Coronary artery (tissue), 2 donors: ENCODE data around the gene STK16.

Experiments used
- DNase-seq: peaks from one replicate; pipeline ENCODE4 v3.0.0-alpha.2; 2017; ENCODE audit warnings: low spot score
- H3K27ac ChIP-seq, 2 donors: fragments of 200-600 bp; sonication (generic); one replicate each; pipeline ENCODE4 v1.5.1; 2016 to 2019
- H3K4me3 ChIP-seq: fragments of 200-600 bp; sonication (generic); 2 replicates; pipeline ENCODE4 v1.5.1; 2016; ENCODE audit warnings: mild to moderate bottlenecking, moderate library complexity
- CTCF ChIP-seq: fragments of 200-600 bp; sonication (generic); IDR thresholded peaks from one replicate; pipeline ENCODE4 v1.5.1; 2019; ENCODE audit warnings: antibody characterized with exemption

Gene STK16

GRCh38 chr2:219277703-219278654 lies 32.7 kb downstream of the STK16 start:
- DNase-seq: peak; percentile 90
- Histone ChIP-seq H3K4me3 (peak overlapping the region; percentile 93), H3K27ac (peak overlapping the region; percentile 99)
- peak; percentile 100 for TF ChIP-seq CTCF

- H3K27ac ChIP-seq: peak overlapping the region; percentile 99
- TF ChIP-seq CTCF: no peak
- peak overlapping the region; percentile 93 for H3K4me3 ChIP-seq
- DNase-seq: no peak
These were observed 33.4 kb downstream of the STK16 start for GRCh38 chr2:219278655-219279150.

- no peak for TF ChIP-seq CTCF
- peak within 1 kb of the TSS; percentile 99 for H3K27ac ChIP-seq
These were observed 34.1 kb downstream of the STK16 start, which contains the start of gene DNAJB2 for GRCh38 chr2:219279151-219279915. TSS of gene DNAJB2 (plus strand) at chr2:219279366. CDS start at chr2:219279834, 468 bp downstream.

GRCh38 chr2:219279916-219280516 lies 34.7 kb downstream of the STK16 start:
- DNase-seq: no peak
- Histone ChIP-seq H3K4me3 (peak overlapping the region; percentile 93), H3K27ac (peak overlapping the region; percentile 99)
- no peak for TF ChIP-seq CTCF

More at GRCh38 chr2:219279151-219279915, 34.1 kb downstream of the STK16 start, which contains the start of gene DNAJB2:
- peak; percentile 99 for DNase-seq
- peak within 1 kb of the TSS; percentile 93 for H3K4me3 ChIP-seq

- Histone ChIP-seq H3K27ac (peak overlapping the region; percentile 99), H3K4me3 (peak overlapping the region; percentile 93)
These were observed 35.4 kb downstream of the STK16 start for GRCh38 chr2:219280651-219281050.

More at GRCh38 chr2:219280651-219281050, 35.4 kb downstream of the STK16 start:
- no peak for DNase-seq
- TF ChIP-seq CTCF: no peak
